ENCODE results near the gene MAGEL2.

Gene MAGEL2

GRCh38 chr15:23648920-23649515 is 1.4 kb upstream of the MAGEL2 start:
- no peaks in the 10 kb centered on the region for H3K36me3 ChIP-seq
- intact Hi-C loops (cut with DNase I; ENCODE audit: low total_unique reads): loop anchor here (10.0 kb wide), 1 partner anchor 216 kb away; no protein-coding TSS in a partner anchor
- H3K27ac ChIP-seq: no peak overlapping the region
- TF ChIP-seq, protein P1, sequence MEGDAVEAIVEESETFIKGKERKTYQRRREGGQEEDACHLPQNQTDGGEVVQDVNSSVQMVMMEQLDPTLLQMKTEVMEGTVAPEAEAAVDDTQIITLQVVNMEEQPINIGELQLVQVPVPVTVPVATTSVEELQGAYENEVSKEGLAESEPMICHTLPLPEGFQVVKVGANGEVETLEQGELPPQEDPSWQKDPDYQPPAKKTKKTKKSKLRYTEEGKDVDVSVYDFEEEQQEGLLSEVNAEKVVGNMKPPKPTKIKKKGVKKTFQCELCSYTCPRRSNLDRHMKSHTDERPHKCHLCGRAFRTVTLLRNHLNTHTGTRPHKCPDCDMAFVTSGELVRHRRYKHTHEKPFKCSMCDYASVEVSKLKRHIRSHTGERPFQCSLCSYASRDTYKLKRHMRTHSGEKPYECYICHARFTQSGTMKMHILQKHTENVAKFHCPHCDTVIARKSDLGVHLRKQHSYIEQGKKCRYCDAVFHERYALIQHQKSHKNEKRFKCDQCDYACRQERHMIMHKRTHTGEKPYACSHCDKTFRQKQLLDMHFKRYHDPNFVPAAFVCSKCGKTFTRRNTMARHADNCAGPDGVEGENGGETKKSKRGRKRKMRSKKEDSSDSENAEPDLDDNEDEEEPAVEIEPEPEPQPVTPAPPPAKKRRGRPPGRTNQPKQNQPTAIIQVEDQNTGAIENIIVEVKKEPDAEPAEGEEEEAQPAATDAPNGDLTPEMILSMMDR (IDR thresholded peaks at IDR 0.05): peak; percentile 39
- peaks cover 0 to 3% (median 2%) of the 10 kb centered on the region in 4 donors for H3K4me1 ChIP-seq
- no peak overlapping the region for H3K4me3 ChIP-seq
- no peak for DNase-seq
- no peaks in the 10 kb centered on the region for H3K9me3 ChIP-seq
- H3K27me3 ChIP-seq: peaks cover 0 to 42% of the 10 kb centered on the region in 2 donors

- intact Hi-C loops (cut with DNase I; ENCODE audit: low total_unique reads): loop anchor here (10.0 kb wide), 1 partner anchor 218 kb away; no protein-coding TSS in a partner anchor
- TF ChIP-seq, protein P1 (IDR thresholded peaks at IDR 0.05): no peak
- H3K4me3 ChIP-seq: peak overlapping the region in 1 of 2 donors; percentile 15
Measured at GRCh38 chr15:23647001-23647295, 719 bp downstream of the MAGEL2 start.

DNA sequence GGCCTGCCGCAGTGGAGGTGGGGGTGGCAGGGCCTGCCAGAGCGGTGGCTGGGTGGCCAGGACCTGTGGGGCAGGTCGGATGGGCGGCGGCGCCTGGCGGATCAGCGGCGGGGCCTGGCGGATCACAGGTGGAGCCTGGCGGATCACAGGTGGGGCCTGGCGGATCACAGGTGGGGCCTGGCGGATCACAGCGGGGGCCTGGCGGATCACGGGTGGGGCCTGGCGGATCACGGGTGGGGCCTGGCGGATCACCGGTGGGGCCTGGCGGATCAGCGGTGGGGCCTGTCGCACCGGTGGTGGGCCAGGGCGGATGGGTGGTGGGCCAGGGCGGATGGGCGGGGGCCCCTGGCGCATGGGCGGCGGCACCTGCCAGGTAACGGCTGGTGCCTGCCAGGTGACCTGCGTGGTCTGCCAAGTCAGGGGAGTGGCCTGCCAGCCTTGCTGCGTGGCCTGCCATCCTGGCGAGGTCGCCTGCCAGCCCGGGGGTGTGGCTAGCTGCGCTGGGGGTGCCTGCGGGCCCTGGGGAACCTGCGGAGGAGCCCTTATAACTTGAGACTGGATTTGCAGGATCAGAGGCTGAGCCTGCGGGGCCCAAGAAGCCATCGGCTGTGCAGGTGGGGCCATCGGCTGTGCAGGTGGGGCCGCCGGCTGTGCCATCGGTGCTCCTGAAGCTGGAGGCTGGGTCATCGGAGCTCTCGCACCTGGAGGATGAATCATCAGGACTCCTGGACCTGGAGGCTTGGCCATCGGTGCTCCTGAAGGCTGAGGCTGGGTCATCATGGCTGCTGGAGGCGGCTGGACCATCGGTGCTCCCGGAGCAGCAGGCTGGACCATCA is 1.3 kb downstream of the MAGEL2 start:
- TF ChIP-seq, protein P1 (IDR thresholded peaks at IDR 0.05): no peak
- Histone ChIP-seq H3K27ac (no peak overlapping the region), H3K36me3 (no peaks in the 10 kb centered on the region), H3K9me3 (no peaks in the 10 kb centered on the region), H3K27me3 (peaks cover 0 to 54% of the 10 kb centered on the region in 2 donors), H3K4me1 (peaks cover 0 to 3% (median 2%) of the 10 kb centered on the region in 4 donors), H3K4me3 (no peak overlapping the region)
- no peak for DNase-seq
- intact Hi-C loops (cut with DNase I; ENCODE audit: low total_unique reads): loop anchor here (10.0 kb wide), 1 partner anchor 218 kb away; no protein-coding TSS in a partner anchor

More at GRCh38 chr15:23647001-23647295, 719 bp downstream of the MAGEL2 start:
- peaks cover 0 to 3% (median 2%) of the 10 kb centered on the region in 4 donors for H3K4me1 ChIP-seq
- peaks cover 0 to 50% of the 10 kb centered on the region in 2 donors for H3K27me3 ChIP-seq
- no peak overlapping the region for H3K27ac ChIP-seq
- H3K36me3 ChIP-seq: no peaks in the 10 kb centered on the region
- DNase-seq: no peak
- no peaks in the 10 kb centered on the region for H3K9me3 ChIP-seq

DNA sequence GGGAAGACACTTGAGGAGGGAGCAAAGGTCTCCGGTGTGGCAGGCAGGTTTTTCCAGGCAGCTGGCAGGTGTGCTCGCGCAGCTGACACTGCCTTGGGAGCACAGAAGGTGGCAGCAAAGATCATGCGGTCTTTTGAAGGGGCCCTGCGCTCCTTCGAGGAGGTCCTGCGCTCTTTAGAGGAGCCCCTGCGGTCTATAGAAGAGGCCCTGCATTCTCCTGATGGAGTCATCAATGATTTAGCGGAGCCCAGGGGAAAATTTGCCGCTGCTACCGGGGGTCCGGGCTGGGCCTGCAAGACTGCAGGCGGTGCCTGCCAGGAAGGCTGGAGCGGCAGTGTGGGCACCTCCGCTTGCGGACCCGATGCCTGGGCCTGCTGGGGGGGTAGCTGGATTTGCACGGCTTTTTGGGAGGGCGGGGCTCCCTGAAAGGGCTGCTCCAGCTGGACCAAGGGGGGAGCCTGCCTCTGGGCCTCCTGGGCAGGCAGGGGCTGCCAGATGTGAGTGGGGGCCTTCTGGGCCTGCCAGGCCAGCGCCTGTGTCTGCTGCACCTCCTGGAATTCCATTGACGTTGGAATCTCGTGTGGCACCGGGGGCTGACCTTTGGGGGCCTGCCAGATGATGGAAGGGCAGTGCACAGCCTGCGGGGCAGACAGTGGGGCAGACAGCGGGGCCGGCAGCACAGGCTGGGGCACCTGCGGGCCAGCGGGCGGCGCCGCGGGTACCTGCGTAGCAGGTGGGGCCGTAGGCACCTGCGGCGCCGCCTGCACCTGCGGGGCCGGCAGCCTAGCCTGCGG is 2.1 kb downstream of the MAGEL2 start:
- no peak for DNase-seq
- intact Hi-C loops (cut with DNase I; ENCODE audit: low total_unique reads): loop anchor here (10.0 kb wide), 1 partner anchor 219 kb away; no protein-coding TSS in a partner anchor
- peaks cover 0 to 3% (median 2%) of the 10 kb centered on the region in 4 donors for H3K4me1 ChIP-seq
- TF ChIP-seq, protein P1 (IDR thresholded peaks at IDR 0.05): no peak
- no peak overlapping the region for H3K4me3 ChIP-seq
- H3K27ac ChIP-seq: no peak overlapping the region
- no peaks in the 10 kb centered on the region for H3K9me3 ChIP-seq
- H3K36me3 ChIP-seq: no peaks in the 10 kb centered on the region
- H3K27me3 ChIP-seq: peaks cover 0 to 54% of the 10 kb centered on the region in 2 donors

DNA sequence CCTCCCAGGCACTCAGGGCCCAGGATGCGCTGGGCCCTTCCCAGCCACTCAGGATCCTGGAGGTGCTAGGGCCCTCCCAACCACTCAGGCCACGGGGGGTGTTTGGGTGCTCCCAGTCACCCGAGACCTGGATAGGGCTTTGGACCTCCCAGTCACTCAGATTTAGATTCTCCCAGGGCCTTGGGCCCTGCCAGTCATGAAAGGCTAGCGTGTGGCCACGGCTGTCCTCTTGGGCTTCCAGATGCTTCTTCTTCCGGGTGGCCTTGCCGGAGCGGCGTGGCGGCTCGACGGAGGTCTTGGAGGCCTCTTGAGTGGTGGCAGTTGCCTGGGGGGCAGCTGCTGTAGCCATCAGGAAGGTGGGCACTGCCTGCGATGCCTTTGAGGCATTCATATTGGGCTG is 2.8 kb downstream of the MAGEL2 start:
- DNase-seq: no peak
- peaks cover 0 to 3% (median 2%) of the 10 kb centered on the region in 4 donors for H3K4me1 ChIP-seq
- H3K27ac ChIP-seq: no peak overlapping the region
- H3K9me3 ChIP-seq: no peaks in the 10 kb centered on the region
- no peak overlapping the region for H3K4me3 ChIP-seq
- intact Hi-C loops (cut with DNase I; ENCODE audit: low total_unique reads): loop anchor here (10.0 kb wide), 1 partner anchor 220 kb away; no protein-coding TSS in a partner anchor
- no peaks in the 10 kb centered on the region for H3K36me3 ChIP-seq
- TF ChIP-seq, protein P1 (IDR thresholded peaks at IDR 0.05): no peak
- H3K27me3 ChIP-seq: peaks cover 0 to 54% of the 10 kb centered on the region in 2 donors
